HG03442 (cell line): Measurements from ENCODE around the gene MRPL55.

Source experiments
- ATAC-seq: cut with Tn5 transposase; IDR thresholded peaks from one replicate; pipeline ENCODE4 v1.9.1; 2021; ENCODE audit warnings: mild to moderate bottlenecking, moderate library complexity; ENCODE audit not compliant: unreplicated experiment

MRPL55 gene

GRCh38 chr1:228088586-228089498 lies 20.3 kb downstream of the MRPL55 start:
- no peak for ATAC-seq

- no peak for ATAC-seq
Measured at GRCh38 chr1:228087771-228088251, 21.3 kb downstream of the MRPL55 start.

- no peak for ATAC-seq
Measured at GRCh38 chr1:228085287-228085951, 23.7 kb downstream of the MRPL55 start.

GRCh38 chr1:228084797-228085196 lies 24.3 kb downstream of the MRPL55 start:
- no peak for ATAC-seq

- ATAC-seq = no peak
Measured at GRCh38 chr1:228084325-228084724, 24.8 kb downstream of the MRPL55 start.

GRCh38 chr1:228083871-228084278 lies 25.2 kb downstream of the MRPL55 start:
- ATAC-seq = no peak

GRCh38 chr1:228082918-228083870 lies 25.9 kb downstream of the MRPL55 start:
- no peak for ATAC-seq

- peak; percentile 69 for ATAC-seq
Measured at GRCh38 chr1:228082214-228082917, 26.7 kb downstream of the MRPL55 start, which contains the start of gene ARF1. Gene ARF1, plus strand, starts transcription at chr1:228082708. Its CDS starts 14,407 bp downstream, at chr1:228097115.

- ATAC-seq = peak; percentile 29
Measured at GRCh38 chr1:228081578-228082213, 27.4 kb downstream of the MRPL55 start.

GRCh38 chr1:228081144-228081543 lies 28.0 kb downstream of the MRPL55 start:
- ATAC-seq = no peak

GRCh38 chr1:228079601-228080263 lies 29.4 kb downstream of the MRPL55 start:
- ATAC-seq = no peak

GRCh38 chr1:228079013-228079412 lies 30.1 kb downstream of the MRPL55 start:
- no peak for ATAC-seq

GRCh38 chr1:228077565-228078330 lies 31.4 kb downstream of the MRPL55 start:
- ATAC-seq = no peak

GRCh38 chr1:228076796-228077430 lies 32.2 kb downstream of the MRPL55 start:
- ATAC-seq = no peak

GRCh38 chr1:228075801-228076271 lies 33.3 kb downstream of the MRPL55 start:
- no peak for ATAC-seq

- no peak for ATAC-seq
Measured at GRCh38 chr1:228074954-228075730, 34.0 kb downstream of the MRPL55 start.
